H1 (cell line): ENCODE measurements around the gene DSE. TPM values are rescaled to one million over a fixed set of nuclear protein-coding genes. Genes with fewer than 3 reads are reported as not detected.

Experiments
- CTCF ChIA-PET: fragments of 300-600 bp; sonication (Branson Sonifier 250); formaldehyde crosslinking; loops from one replicate; lab custom pipeline; 2021; ENCODE audit not compliant: partially characterized antibody; lab: Charles Lee
- POLR2A ChIA-PET: fragments of 300-600 bp; sonication (Branson Sonifier 250); formaldehyde crosslinking; loops from one replicate; lab custom pipeline; 2021; ENCODE audit warnings: inconsistent platforms; ENCODE audit not compliant: partially characterized antibody; lab: Charles Lee
- DNase-seq, 2 experiments: peaks; one replicate each; pipeline versions ENCODE4 v3.0.0 to v3.0.0-alpha.2; 2010 to 2022; ENCODE audit warnings: low spot score in 2 of 2, low read depth in 1 of 2, mixed read lengths in 1 of 2
- FAIRE-seq: peaks from 2 replicates; lab custom pipeline; 2011; peaks lifted over from hg19 to GRCh38; lab: Jason Lieb, UNC
- H2AFZ ChIP-seq: 2 replicates; pipeline ENCODE4 v1.8.1; 2012; ENCODE audit warnings: low read length, inconsistent platforms
- H2AK5ac ChIP-seq: 2 replicates; pipeline ENCODE4 v1.6.1; 2013; ENCODE audit warnings: low read depth, low read length
- H2BK120ac ChIP-seq: replicated peaks from 2 replicates; pipeline ENCODE3; 2013; ENCODE audit warnings: low read depth, low read length, inconsistent platforms
- H2BK12ac ChIP-seq: 2 replicates; pipeline ENCODE4 v1.6.1; 2013; ENCODE audit warnings: low read depth, low read length
- H2BK15ac ChIP-seq: 2 replicates; pipeline ENCODE4 v1.6.1; 2013; ENCODE audit warnings: low read length
- H2BK20ac ChIP-seq: 2 replicates; pipeline ENCODE4 v1.6.1; 2013; ENCODE audit warnings: low read length
- H2BK5ac ChIP-seq: 2 replicates; pipeline ENCODE4 v1.6.1; 2013; ENCODE audit warnings: low read depth, low read length
- H3K14ac ChIP-seq: 2 replicates; pipeline ENCODE4 v1.6.1; 2013; ENCODE audit warnings: inconsistent platforms; ENCODE audit not compliant: insufficient read length
- H3K18ac ChIP-seq: 2 replicates; pipeline ENCODE4 v1.6.1; 2013; ENCODE audit warnings: low read length; ENCODE audit errors: extremely low read depth
- H3K23ac ChIP-seq: 2 replicates; pipeline ENCODE4 v1.6.1; 2013; ENCODE audit warnings: inconsistent platforms; ENCODE audit not compliant: insufficient read length
- H3K23me2 ChIP-seq: 2 replicates; pipeline ENCODE4 v1.6.1; 2013; ENCODE audit warnings: low read depth, low read length
- H3K27ac ChIP-seq: 2 replicates; pipeline ENCODE4 v1.6.1; 2011; ENCODE audit warnings: low read depth, low read length, inconsistent platforms
- H3K27me3 ChIP-seq, 4 experiments: replicated peaks in 1 of 4; 1 replicate in 1 of 4; 2 replicates in 3 of 4; pipeline versions ENCODE4 v1.6.1 to v1.8.1; 2011 to 2013; ENCODE audit warnings: low read length in 3 of 4, mild to moderate bottlenecking in 3 of 4, inconsistent platforms in 2 of 4, mixed read lengths in 2 of 4, moderate library complexity in 1 of 4; ENCODE audit not compliant: control insufficient read depth in 3 of 4, insufficient read depth in 3 of 4; ENCODE audit errors: extremely low read depth in 1 of 4
- H3K36me3 ChIP-seq, 4 experiments: 2 replicates each; pipeline versions ENCODE4 v1.6.1 to v1.8.1; 2011 to 2013; ENCODE audit warnings: mild to moderate bottlenecking in 4 of 4, low read length in 3 of 4, moderate library complexity in 2 of 4, control low read depth in 1 of 4, inconsistent platforms in 1 of 4; ENCODE audit not compliant: insufficient read depth in 4 of 4, control insufficient read depth in 2 of 4
- H3K4ac ChIP-seq: replicated peaks from 2 replicates; pipeline ENCODE3; 2013; ENCODE audit warnings: low read length, low read depth, mixed read lengths, inconsistent platforms; ENCODE audit not compliant: insufficient read length
- H3K4me1 ChIP-seq, 4 experiments: replicated peaks in 1 of 4; 1 replicate in 1 of 4; 2 replicates in 3 of 4; pipeline versions ENCODE4 v1.6.1 to v1.8.1; 2011 to 2013; ENCODE audit warnings: low read length in 3 of 4, inconsistent platforms in 2 of 4, mixed read lengths in 1 of 4; ENCODE audit not compliant: insufficient read depth in 4 of 4, control insufficient read depth in 3 of 4
- H3K4me2 ChIP-seq, 2 experiments: 2 replicates each; pipeline versions ENCODE4 v1.6.1 to v1.8.1; 2011 to 2013; ENCODE audit warnings: low read depth in 2 of 2, low read length in 2 of 2, control low read depth in 1 of 2, inconsistent platforms in 1 of 2, mild to moderate bottlenecking in 1 of 2; ENCODE audit not compliant: insufficient read depth in 1 of 2
- H3K4me3 ChIP-seq, 4 experiments: fragments of 200-600, 300-600 bp in 1 of 4; sonication (generic), shearing (Covaris generic), sonication (Bioruptor Twin) in 1 of 4; 2 replicates each; pipeline versions ENCODE4 v1.5.1 to v1.8.1; 2011 to 2016; ENCODE audit warnings: low read length in 4 of 4, low read depth in 3 of 4, control low read depth in 2 of 4, inconsistent platforms in 2 of 4, mild to moderate bottlenecking in 2 of 4, mixed read lengths in 1 of 4, moderate library complexity in 1 of 4; ENCODE audit not compliant: insufficient read depth in 2 of 4; ENCODE audit errors: extremely low read depth in 1 of 4
- H3K56ac ChIP-seq: replicated peaks from 2 replicates; pipeline ENCODE3; 2013; ENCODE audit warnings: low read depth, mild to moderate bottlenecking, mixed read lengths, low read length, inconsistent platforms; ENCODE audit not compliant: insufficient read length
- H3K79me1 ChIP-seq: 2 replicates; pipeline ENCODE4 v1.6.1; 2013; ENCODE audit warnings: low read depth, low read length, control low read depth
- H3K79me2 ChIP-seq, 2 experiments: 2 replicates each; pipeline versions ENCODE4 v1.6.1 to v1.8.1; 2012 to 2013; ENCODE audit warnings: low read length in 2 of 2, mild to moderate bottlenecking in 2 of 2, inconsistent platforms in 1 of 2; ENCODE audit not compliant: insufficient read depth in 2 of 2, control insufficient read depth in 1 of 2
- H3K9ac ChIP-seq, 4 experiments: replicated peaks in 1 of 4; 1 replicate in 1 of 4; 2 replicates in 3 of 4; pipeline versions ENCODE4 v1.6.1 to v1.8.1; 2011 to 2013; ENCODE audit warnings: low read depth in 3 of 4, low read length in 3 of 4, control low read depth in 2 of 4, mild to moderate bottlenecking in 2 of 4, moderate library complexity in 2 of 4, inconsistent platforms in 1 of 4; ENCODE audit errors: extremely low read depth in 1 of 4
- H3K9me3 ChIP-seq, 2 experiments: 2 replicates each; pipeline versions ENCODE4 v1.6.1 to v1.8.1; 2012 to 2013; ENCODE audit warnings: mild to moderate bottlenecking in 2 of 2, moderate library complexity in 2 of 2, control low read depth in 1 of 2, inconsistent platforms in 1 of 2, low read depth in 1 of 2, low read length in 1 of 2, mixed read lengths in 1 of 2; ENCODE audit not compliant: insufficient read depth in 2 of 2
- H4K20me1 ChIP-seq, 2 experiments: replicated peaks in 1 of 2; 2 replicates each; pipeline versions ENCODE3 to v1.8.1; 2011 to 2013; ENCODE audit warnings: inconsistent platforms in 2 of 2, low read length in 2 of 2, mild to moderate bottlenecking in 1 of 2; ENCODE audit not compliant: insufficient read depth in 2 of 2, control insufficient read depth in 1 of 2
- H4K5ac ChIP-seq: 2 replicates; pipeline ENCODE4 v1.6.1; 2013; ENCODE audit warnings: low read length, low read depth, mixed read lengths, inconsistent platforms; ENCODE audit not compliant: insufficient read length
- H4K8ac ChIP-seq: 2 replicates; pipeline ENCODE4 v1.8.0; 2013; ENCODE audit warnings: mild to moderate bottlenecking, moderate library complexity, low read length, inconsistent platforms; ENCODE audit not compliant: insufficient read depth; ENCODE audit errors: extremely low read depth
- H4K91ac ChIP-seq: replicated peaks from 2 replicates; pipeline ENCODE3; 2013; ENCODE audit warnings: low read length, mixed read lengths, inconsistent platforms; ENCODE audit not compliant: insufficient read length
- HDAC2 ChIP-seq, 2 experiments: fragments of 300-600 bp in 1 of 2; sonication (generic) in 1 of 2; IDR thresholded peaks; 2 replicates each; pipeline ENCODE4 v1.6.1; 2011 to 2012; ENCODE audit warnings: low read depth in 2 of 2, low read length in 2 of 2, mild to moderate bottlenecking in 2 of 2, moderate library complexity in 2 of 2, borderline replicate concordance in 1 of 2, inconsistent platforms in 1 of 2
- KDM5A ChIP-seq: fragments of 200-600 bp; IDR thresholded peaks from 2 replicates; pipeline ENCODE4 v1.7.1; 2012; ENCODE audit warnings: mild to moderate bottlenecking, low read length, inconsistent platforms, mixed read lengths
- MAFK ChIP-seq: IDR thresholded peaks from 2 replicates; pipeline ENCODE4 v1.6.1; 2012; ENCODE audit warnings: low read depth, mild to moderate bottlenecking, improper control_type of control experiment, low read length
- PHF8 ChIP-seq: fragments of 200-600 bp; sonication (generic); conservative IDR thresholded peaks from 2 replicates; pipeline ENCODE4 v1.7.1; 2012; ENCODE audit warnings: low read depth, mild to moderate bottlenecking, inconsistent platforms, low read length, moderate library complexity
- RFX5 ChIP-seq: IDR thresholded peaks from 2 replicates; pipeline ENCODE4 v1.6.1; 2011; ENCODE audit warnings: low read depth, low read length, improper control_type of control experiment, borderline replicate concordance
- RNF2 ChIP-seq: fragments of 200-900, 300-1000 bp; sonication (generic); IDR thresholded peaks from 2 replicates; pipeline ENCODE4 v1.7.1; 2016; ENCODE audit warnings: borderline replicate concordance, low read depth, mild to moderate bottlenecking, antibody characterized with exemption, low read length; ENCODE audit not compliant: poor library complexity, severe bottlenecking; ENCODE audit errors: missing control alignments
- SP1 ChIP-seq: IDR thresholded peaks from 2 replicates; pipeline ENCODE4 v1.6.1; 2011; ENCODE audit warnings: low read depth, low read length
- SRF ChIP-seq: IDR thresholded peaks from 2 replicates; pipeline ENCODE4 v1.6.1; 2011; ENCODE audit warnings: mild to moderate bottlenecking, low read depth, low read length, moderate library complexity
- TEAD4 ChIP-seq: IDR thresholded peaks from 2 replicates; pipeline ENCODE4 v1.6.1; 2012; ENCODE audit warnings: low read depth, low read length, inconsistent platforms, mixed read lengths
- YY1 ChIP-seq: IDR thresholded peaks from 2 replicates; pipeline ENCODE4 v1.6.1; 2011; ENCODE audit warnings: low read depth, mild to moderate bottlenecking, low read length
- WGBS, 2 experiments: shearing (Covaris generic) in 1 of 2; methylation state at CpG; one replicate each; pipeline versions ENCODE4 v1.1.6 to v1.1.7; 2013 to 2015; ENCODE audit warnings: low lambda C conversion rate in 2 of 2, mixed read lengths in 2 of 2, inconsistent platforms in 1 of 2, low coverage in 1 of 2, missing lambda C conversion rate in 1 of 2; ENCODE audit not compliant: insufficient replicate concordance in 2 of 2, insufficient coverage in 1 of 2, insufficient read length in 1 of 2; ENCODE audit errors: extremely low coverage in 1 of 2, missing lambda C conversion rate in 1 of 2; 5-methylcytosine and 5-hydroxymethylcytosine counted together
- polyA plus RNA-seq, 7 experiments: library from polyadenylated mRNA; depleted of rRNA in 3 of 7; stranded (reverse) in 5 of 7; unstranded in 2 of 7; fragments of >200 nt in 5 of 7; fragments of 200-250 nt in 2 of 7; gene quantifications; 1 replicate in 5 of 7; 2 replicates in 1 of 7; 4 replicates in 1 of 7; pipeline versions ENCODE4 v1.2.1 to v1.2.3, GENCODE V29; 2011 to 2013; ENCODE audit warnings: missing spikeins in 2 of 7, mixed read lengths in 2 of 7
- total RNA-seq: library from RNA; stranded (reverse); fragmentation: NEBNext Ultra II Directional; extraction: Animal tissue kit (Norgen Biotek cat#: 25700); gene quantifications from 2 replicates; pipeline ENCODE4 v1.2.1, GENCODE V29; 2021
- TF ChIP-seq, protein P1 (sequence below): IDR thresholded peaks from 2 replicates; pipeline ENCODE4 v1.6.1; 2012; ENCODE audit warnings: inconsistent platforms
- TF ChIP-seq, protein P2 (sequence below): IDR thresholded peaks from 2 replicates; pipeline ENCODE4 v1.6.1; 2012; ENCODE audit warnings: inconsistent platforms

The DSE gene
- total and polyA plus RNA-seq, 2 of the 8 experiments (the other 6 are each of a cell fraction or from before 2014, with no cell fraction given) = 32.5 to 94.4 TPM

DNA sequence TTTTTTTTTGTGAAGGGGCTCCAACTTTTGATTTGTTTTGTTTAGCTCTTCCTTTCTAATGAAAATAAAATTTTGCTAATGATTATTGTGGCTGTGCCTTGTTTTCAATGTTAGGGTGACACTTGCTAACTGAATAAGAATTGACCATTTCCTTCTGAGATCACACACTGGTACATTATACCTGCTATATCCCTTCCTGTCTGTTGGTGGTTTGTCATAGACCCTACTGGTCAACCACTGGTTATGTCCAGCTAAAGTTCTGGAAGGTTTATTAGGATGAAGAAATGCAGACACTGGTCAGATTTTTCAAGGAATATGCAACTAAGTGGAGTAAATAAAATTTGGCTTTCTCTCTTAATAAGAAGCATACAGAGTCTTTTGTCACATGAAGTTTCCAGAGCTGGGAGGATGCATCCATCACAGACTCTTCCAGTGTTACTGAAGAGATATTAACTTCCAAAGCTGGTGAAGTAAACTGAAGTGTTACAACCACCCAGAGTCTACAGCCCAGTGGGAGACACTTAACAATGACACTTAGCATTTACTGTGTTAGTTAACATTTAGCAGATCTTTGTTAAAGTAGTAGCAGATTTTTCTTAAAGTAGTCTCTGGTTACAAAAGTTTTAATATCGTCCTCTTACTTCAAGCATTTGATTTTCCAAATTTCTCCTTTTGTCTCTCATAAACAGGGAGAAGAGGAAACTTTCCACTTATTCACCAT, 121.0 kb downstream of the DSE start:
- H2BK20ac ChIP-seq = no peak overlapping the region
- H3K4me1 ChIP-seq = no peaks in the 10 kb centered on the region
- 0 out of 2 replicates have a peak overlapping the region, but pooled peaks have one; percentile 46 for H2AFZ ChIP-seq
- H2BK120ac ChIP-seq = no peak overlapping the region
- no peak overlapping the region for H2BK12ac ChIP-seq
- H3K36me3 ChIP-seq = no peaks in the 10 kb centered on the region
- H3K9me3 ChIP-seq = no peaks in the 10 kb centered on the region
- H3K79me2 ChIP-seq = no peaks in the 10 kb centered on the region
- no peak overlapping the region for H4K8ac ChIP-seq
- FAIRE-seq = no peak
- H4K91ac ChIP-seq = no peak overlapping the region
- no peak overlapping the region for H3K23ac ChIP-seq
- no peak overlapping the region for H3K27ac ChIP-seq
- TF ChIP-seq RNF2 (no peak), YY1 (no peak), HDAC2 (IDR thresholded peaks at IDR 0.05; ENCODE audit: borderline replicate concordance in 1 of 2, low read depth in 2 of 2, low read length in 2 of 2) (no peak), PHF8 (no peak), MAFK (no peak), KDM5A (no peak), SP1 (no peak), RFX5 (no peak), TEAD4 (no peak), SRF (no peak)
- TF ChIP-seq, protein P1, sequence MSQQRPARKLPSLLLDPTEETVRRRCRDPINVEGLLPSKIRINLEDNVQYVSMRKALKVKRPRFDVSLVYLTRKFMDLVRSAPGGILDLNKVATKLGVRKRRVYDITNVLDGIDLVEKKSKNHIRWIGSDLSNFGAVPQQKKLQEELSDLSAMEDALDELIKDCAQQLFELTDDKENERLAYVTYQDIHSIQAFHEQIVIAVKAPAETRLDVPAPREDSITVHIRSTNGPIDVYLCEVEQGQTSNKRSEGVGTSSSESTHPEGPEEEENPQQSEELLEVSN = no peak
- TF ChIP-seq, protein P2, sequence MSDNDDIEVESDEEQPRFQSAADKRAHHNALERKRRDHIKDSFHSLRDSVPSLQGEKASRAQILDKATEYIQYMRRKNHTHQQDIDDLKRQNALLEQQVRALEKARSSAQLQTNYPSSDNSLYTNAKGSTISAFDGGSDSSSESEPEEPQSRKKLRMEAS = no peak
- ChIA-PET POLR2A (no interaction called here), CTCF (interaction anchor here (0.6 to 1.1 kb wide), 8 partner anchors 9 to 204 kb away, joined by 3 to 4 read pairs (median 3); no protein-coding TSS in a partner anchor)
- no peak overlapping the region for H2BK5ac ChIP-seq
- WGBS, 2 experiments = 86% methylated on average over 1 of the region's 1 CpG; no CpG with 5 or more reads in 1 of the 2 experiments
- no peak for DNase-seq
- H2AK5ac ChIP-seq = no peak overlapping the region
- H3K79me1 ChIP-seq = no peaks in the 10 kb centered on the region
- no peaks in the 10 kb centered on the region for H4K20me1 ChIP-seq
- no peak overlapping the region for H3K4ac ChIP-seq
- H3K27me3 ChIP-seq = no peaks in the 10 kb centered on the region
- H3K23me2 ChIP-seq = no peaks in the 10 kb centered on the region
- H3K18ac ChIP-seq = no peak overlapping the region
- H3K56ac ChIP-seq = no peak overlapping the region
- H4K5ac ChIP-seq = no peak overlapping the region
- no peak overlapping the region for H3K14ac ChIP-seq
- no peak overlapping the region for H3K4me3 ChIP-seq
- no peak overlapping the region for H3K4me2 ChIP-seq
- no peak overlapping the region for H3K9ac ChIP-seq
- H2BK15ac ChIP-seq = no peak overlapping the region
